Measurements from ENCODE around the gene SARM1. TPM values are rescaled to one million over a fixed set of nuclear protein-coding genes. Genes with fewer than 3 reads are reported as not detected.
"Not testable (repeated sequence)": the region's sequence is repeated elsewhere in the genome, so short reads cannot be mapped to it uniquely, and the experiment has no call there.

SARM1 gene
- total and polyA plus RNA-seq, 5 donors from 2014 or later: 7.2 to 21.7 (median 8.2) TPM

GRCh38 chr17:28416703-28417311 lies 45.3 kb downstream of the SARM1 start:
- H3K4me1 ChIP-seq (ENCODE audit: control insufficient read depth, insufficient read depth, low read length, poor library complexity, severe bottlenecking): peaks cover 4% of the 10 kb centered on the region
- H3K4me3 ChIP-seq (ENCODE audit: low read depth, low read length): no peak overlapping the region
- Mint-ChIP-seq H3K27me3 (peaks cover 11% of the 10 kb centered on the region), H3K4me3 (no peak overlapping the region), H3K9me3 (no peaks in the 10 kb centered on the region), H3K27ac (no peak overlapping the region), H3K4me1 (peaks cover 0 to 7% (median 5%) of the 10 kb centered on the region in 4 donors), H3K36me3 (no peaks in the 10 kb centered on the region)
- H3K36me3 ChIP-seq (ENCODE audit: control insufficient read depth, insufficient read depth, low read length): no peaks in the 10 kb centered on the region
- ATAC-seq (ENCODE audit: low read depth in 2 of 2) (peak; percentile 74 to 86), DNase-seq (peak; percentile 17 to 73 (median 46))
- H3K9me3 ChIP-seq (ENCODE audit: control insufficient read depth in 2 of 2, low read length in 2 of 2): no peaks in the 10 kb centered on the region
- no peak overlapping the region for H3K27ac ChIP-seq (ENCODE audit: insufficient read depth, low read length, poor library complexity, severe bottlenecking)
- peaks cover 4% of the 10 kb centered on the region for H3K27me3 ChIP-seq (ENCODE audit: control insufficient read depth, insufficient read depth, low read length)

- Mint-ChIP-seq H3K4me1 (peaks cover 0 to 3% (median 2%) of the 10 kb centered on the region in 4 donors), H3K9me3 (no peaks in the 10 kb centered on the region), H3K27me3 (peaks cover 19% of the 10 kb centered on the region), H3K4me3 (no peak overlapping the region), H3K36me3 (no peaks in the 10 kb centered on the region), H3K27ac (no peak overlapping the region)
- no peak for ATAC-seq (ENCODE audit: low read depth in 2 of 2)
- Histone ChIP-seq H3K27ac (ENCODE audit: insufficient read depth, low read length, poor library complexity, severe bottlenecking) (no peak overlapping the region), H3K9me3 (ENCODE audit: control insufficient read depth in 2 of 2, low read length in 2 of 2) (no peaks in the 10 kb centered on the region), H3K27me3 (ENCODE audit: control insufficient read depth, insufficient read depth, low read length) (no peaks in the 10 kb centered on the region), H3K4me3 (ENCODE audit: low read depth, low read length) (no peak overlapping the region), H3K36me3 (ENCODE audit: control insufficient read depth, insufficient read depth, low read length) (no peaks in the 10 kb centered on the region), H3K4me1 (ENCODE audit: control insufficient read depth, insufficient read depth, low read length, poor library complexity, severe bottlenecking) (peaks cover 2% of the 10 kb centered on the region)
- DNase-seq: no peak
Observed at GRCh38 chr17:28421787-28422305, 50.4 kb downstream of the SARM1 start.

- Histone ChIP-seq H3K27me3 (ENCODE audit: control insufficient read depth, insufficient read depth, low read length) (no peaks in the 10 kb centered on the region), H3K36me3 (ENCODE audit: control insufficient read depth, insufficient read depth, low read length) (no peaks in the 10 kb centered on the region), H3K27ac (ENCODE audit: insufficient read depth, low read length, poor library complexity, severe bottlenecking) (no peak overlapping the region), H3K4me1 (ENCODE audit: control insufficient read depth, insufficient read depth, low read length, poor library complexity, severe bottlenecking) (no peaks in the 10 kb centered on the region), H3K4me3 (ENCODE audit: low read depth, low read length) (no peak overlapping the region), H3K9me3 (ENCODE audit: control insufficient read depth in 2 of 2, low read length in 2 of 2) (no peaks in the 10 kb centered on the region)
- no peak overlapping the region for H3K4me3 Mint-ChIP-seq
- no peaks in the 10 kb centered on the region for H3K4me1 Mint-ChIP-seq
- H3K36me3 Mint-ChIP-seq: no peaks in the 10 kb centered on the region
- H3K27me3 Mint-ChIP-seq: peaks cover 14% of the 10 kb centered on the region
- ATAC-seq (ENCODE audit: low read depth in 2 of 2) (no peak), DNase-seq (no peak)
- no peak overlapping the region for H3K27ac Mint-ChIP-seq
- no peaks in the 10 kb centered on the region for H3K9me3 Mint-ChIP-seq
Observed at GRCh38 chr17:28425206-28425605, 53.7 kb downstream of the SARM1 start.

- H3K27ac Mint-ChIP-seq: no peak overlapping the region
- Histone ChIP-seq H3K27me3 (ENCODE audit: control insufficient read depth, insufficient read depth, low read length) (peaks cover 4% of the 10 kb centered on the region), H3K9me3 (ENCODE audit: control insufficient read depth in 2 of 2, low read length in 2 of 2) (no peaks in the 10 kb centered on the region)
Observed at GRCh38 chr17:28426081-28426519, 54.6 kb downstream of the SARM1 start.

GRCh38 chr17:28427371-28427770 lies 55.9 kb downstream of the SARM1 start:
- peaks cover 0 to 2% (median 0%) of the 10 kb centered on the region in 7 donors for H3K9me3 Mint-ChIP-seq
- no peak overlapping the region for H3K27ac ChIP-seq (ENCODE audit: insufficient read depth, low read length, poor library complexity, severe bottlenecking)
- no peaks in the 10 kb centered on the region for H3K9me3 ChIP-seq (ENCODE audit: control insufficient read depth in 2 of 2, low read length in 2 of 2)
- H3K27me3 Mint-ChIP-seq: peaks cover 32% of the 10 kb centered on the region
- ATAC-seq (ENCODE audit: low read depth in 2 of 2) (no peak), DNase-seq (no peak)
- H3K36me3 Mint-ChIP-seq: no peaks in the 10 kb centered on the region
- H3K4me3 Mint-ChIP-seq: no peak overlapping the region
- H3K36me3 ChIP-seq (ENCODE audit: control insufficient read depth, insufficient read depth, low read length): no peaks in the 10 kb centered on the region
- H3K27me3 ChIP-seq (ENCODE audit: control insufficient read depth, insufficient read depth, low read length): peaks cover 10% of the 10 kb centered on the region
- no peaks in the 10 kb centered on the region for H3K4me1 Mint-ChIP-seq
- H3K4me1 ChIP-seq (ENCODE audit: control insufficient read depth, insufficient read depth, low read length, poor library complexity, severe bottlenecking): no peaks in the 10 kb centered on the region
- no peak overlapping the region for H3K27ac Mint-ChIP-seq
- H3K4me3 ChIP-seq (ENCODE audit: low read depth, low read length): no peak overlapping the region

More at GRCh38 chr17:28426081-28426519, 54.6 kb downstream of the SARM1 start:
- Mint-ChIP-seq H3K9me3 (no peaks in the 10 kb centered on the region), H3K4me3 (no peak overlapping the region), H3K27me3 (peaks cover 22% of the 10 kb centered on the region), H3K4me1 (no peaks in the 10 kb centered on the region), H3K36me3 (no peaks in the 10 kb centered on the region)
- DNase-seq (no peak), ATAC-seq (ENCODE audit: low read depth in 2 of 2) (peak in 1 of 2 donors; percentile 28)
- no peak overlapping the region for H3K4me3 ChIP-seq (ENCODE audit: low read depth, low read length)
- H3K36me3 ChIP-seq (ENCODE audit: control insufficient read depth, insufficient read depth, low read length): no peaks in the 10 kb centered on the region
- H3K4me1 ChIP-seq (ENCODE audit: control insufficient read depth, insufficient read depth, low read length, poor library complexity, severe bottlenecking): no peaks in the 10 kb centered on the region
- H3K27ac ChIP-seq (ENCODE audit: insufficient read depth, low read length, poor library complexity, severe bottlenecking): no peak overlapping the region

- H3K27me3 ChIP-seq (ENCODE audit: control insufficient read depth, insufficient read depth, low read length); H3K27ac Mint-ChIP-seq; H3K36me3 ChIP-seq (ENCODE audit: control insufficient read depth, insufficient read depth, low read length); DNase-seq; ATAC-seq (ENCODE audit: low read depth in 2 of 2); H3K27ac ChIP-seq (ENCODE audit: insufficient read depth, low read length, poor library complexity, severe bottlenecking); H3K4me3 Mint-ChIP-seq; H3K9me3 Mint-ChIP-seq; H3K4me3 ChIP-seq (ENCODE audit: low read depth, low read length); H3K4me1 Mint-ChIP-seq; H3K4me1 ChIP-seq (ENCODE audit: control insufficient read depth, insufficient read depth, low read length, poor library complexity, severe bottlenecking); H3K9me3 ChIP-seq (ENCODE audit: control insufficient read depth in 2 of 2, low read length in 2 of 2); H3K36me3 Mint-ChIP-seq: not testable (repeated sequence)
- peaks cover 38% of the 10 kb centered on the region for H3K27me3 Mint-ChIP-seq
Observed at GRCh38 chr17:28427982-28428381, 56.5 kb downstream of the SARM1 start.

GRCh38 chr17:28433721-28434120 lies 62.2 kb downstream of the SARM1 start:
- no peak overlapping the region for H3K4me3 ChIP-seq (ENCODE audit: low read depth, low read length)
- H3K4me3 Mint-ChIP-seq: no peak overlapping the region
- peaks cover 0 to 4% (median 0%) of the 10 kb centered on the region in 7 donors for H3K9me3 Mint-ChIP-seq
- H3K9me3 ChIP-seq (ENCODE audit: control insufficient read depth in 2 of 2, low read length in 2 of 2): no peaks in the 10 kb centered on the region
- no peaks in the 10 kb centered on the region for H3K4me1 ChIP-seq (ENCODE audit: control insufficient read depth, insufficient read depth, low read length, poor library complexity, severe bottlenecking)
- ATAC-seq (ENCODE audit: low read depth in 2 of 2): no peak
- DNase-seq: no peak
- no peaks in the 10 kb centered on the region for H3K36me3 Mint-ChIP-seq
- peaks cover 13% of the 10 kb centered on the region for H3K27me3 ChIP-seq (ENCODE audit: control insufficient read depth, insufficient read depth, low read length)
- H3K27ac ChIP-seq (ENCODE audit: insufficient read depth, low read length, poor library complexity, severe bottlenecking): no peak overlapping the region
- H3K4me1 Mint-ChIP-seq: no peaks in the 10 kb centered on the region
- no peaks in the 10 kb centered on the region for H3K36me3 ChIP-seq (ENCODE audit: control insufficient read depth, insufficient read depth, low read length)
- H3K27ac Mint-ChIP-seq: no peak overlapping the region
- H3K27me3 Mint-ChIP-seq: peaks cover 42% of the 10 kb centered on the region

GRCh38 chr17:28434326-28434725 lies 62.8 kb downstream of the SARM1 start:
- H3K36me3 ChIP-seq (ENCODE audit: control insufficient read depth, insufficient read depth, low read length); H3K27ac ChIP-seq (ENCODE audit: insufficient read depth, low read length, poor library complexity, severe bottlenecking); H3K4me3 Mint-ChIP-seq; H3K27ac Mint-ChIP-seq; ATAC-seq (ENCODE audit: low read depth in 2 of 2); H3K4me1 Mint-ChIP-seq; H3K4me3 ChIP-seq (ENCODE audit: low read depth, low read length); H3K36me3 Mint-ChIP-seq; H3K9me3 Mint-ChIP-seq; H3K9me3 ChIP-seq (ENCODE audit: control insufficient read depth in 2 of 2, low read length in 2 of 2); H3K4me1 ChIP-seq (ENCODE audit: control insufficient read depth, insufficient read depth, low read length, poor library complexity, severe bottlenecking); DNase-seq: not testable (repeated sequence)
- H3K27me3 Mint-ChIP-seq: peaks cover 47% of the 10 kb centered on the region
- peaks cover 13% of the 10 kb centered on the region for H3K27me3 ChIP-seq (ENCODE audit: control insufficient read depth, insufficient read depth, low read length)

All from CD4-positive, CD25-positive, alpha-beta regulatory T cell (primary cell).